Caco-2 (cell line): Measurements from ENCODE around the gene PWP2. TPM values are rescaled to one million over a fixed set of nuclear protein-coding genes. Genes with fewer than 3 reads are reported as not detected.
"Not testable (repeated sequence)": the region's sequence is repeated elsewhere in the genome, so short reads cannot be mapped to it uniquely, and the experiment has no call there.

Experiments
- BruUV-seq: library from RNA; stranded (reverse); fragments of 400-500 nt; replicated peaks from 2 replicates; lab custom pipeline; 2021; lab: Mats Ljungman, UMichigan
- CTCF ChIA-PET: fragments of 300-600 bp; sonication (Branson Sonifier 250); formaldehyde crosslinking; loops from one replicate; lab custom pipeline; 2022; ENCODE audit warnings: antibody characterized with exemption; lab: Charles Lee
- POLR2A ChIA-PET: fragments of 300-600 bp; sonication (Branson Sonifier 250); formaldehyde crosslinking; loops from one replicate; lab custom pipeline; 2022; ENCODE audit warnings: antibody characterized with exemption; lab: Charles Lee
- DNase-seq, 2 experiments: peaks; one replicate each; pipeline versions ENCODE4 v3.0.0 to v3.0.0-alpha.2; 2020 to 2022
- H3K27me3 ChIP-seq: replicated peaks from 2 replicates; pipeline ENCODE4 v1.6.0; 2011; ENCODE audit warnings: low read length; ENCODE audit not compliant: control insufficient read depth, insufficient read depth
- H3K36me3 ChIP-seq: 2 replicates; pipeline ENCODE4 v1.5.1; 2011; ENCODE audit warnings: low read length; ENCODE audit not compliant: control insufficient read depth, insufficient read depth
- H3K4me1 ChIP-seq: fragments of 250-450 bp; sonication (Bioruptor Pico); 2 replicates; pipeline ENCODE4 v1.5.1; 2020; ENCODE audit warnings: mild to moderate bottlenecking
- H3K4me3 ChIP-seq: 2 replicates; pipeline ENCODE4 v1.5.1; 2011; ENCODE audit warnings: low read depth, mild to moderate bottlenecking, control low read depth, low read length
- H3K9me3 ChIP-seq: fragments of 250-450 bp; sonication (Bioruptor Pico); 2 replicates; pipeline ENCODE4 v1.5.1; 2020; ENCODE audit warnings: mild to moderate bottlenecking, moderate library complexity
- H3K27ac Mint-ChIP-seq: one replicate; pipeline ENCODE4 v1.8.0; 2022; ENCODE audit warnings: mixed read lengths; ENCODE audit not compliant: unreplicated experiment
- H3K27me3 Mint-ChIP-seq: one replicate; pipeline ENCODE4 v1.8.0; 2022; ENCODE audit warnings: mixed read lengths; ENCODE audit not compliant: insufficient read depth, unreplicated experiment
- H3K36me3 Mint-ChIP-seq: one replicate; pipeline ENCODE4 v1.8.0; 2022; ENCODE audit warnings: mild to moderate bottlenecking, mixed read lengths; ENCODE audit not compliant: insufficient read depth, unreplicated experiment
- H3K4me1 Mint-ChIP-seq: one replicate; pipeline ENCODE4 v1.8.0; 2022; ENCODE audit warnings: low read depth, mixed read lengths; ENCODE audit not compliant: unreplicated experiment
- H3K4me3 Mint-ChIP-seq: one replicate; pipeline ENCODE4 v1.8.0; 2022; ENCODE audit warnings: mild to moderate bottlenecking, moderate library complexity, mixed read lengths; ENCODE audit not compliant: unreplicated experiment
- H3K9me3 Mint-ChIP-seq: one replicate; pipeline ENCODE4 v1.8.0; 2022; ENCODE audit warnings: mixed read lengths; ENCODE audit not compliant: unreplicated experiment
- intact Hi-C: fragments of 100-400 bp; cut with micrococcal nuclease; formaldehyde crosslinking; loops from one replicate; pipeline ENCODE4 v1.10.0; 2022; ENCODE audit not compliant: unreplicated experiment
- total RNA-seq: library from RNA; stranded (reverse); gene quantifications from 2 replicates; pipeline ENCODE4 v1.2.3, GENCODE V29; 2022

Gene PWP2
- total RNA-seq, 1 experiment from 2014 or later = 30.6 TPM

GRCh38 chr21:44147108-44147507, 39.9 kb downstream of the PWP2 start:
- H3K36me3 ChIP-seq, H3K4me1 ChIP-seq, H3K4me1 Mint-ChIP-seq, H3K4me3 Mint-ChIP-seq, H3K9me3 Mint-ChIP-seq, POLR2A ChIA-PET, H3K9me3 ChIP-seq, H3K27ac Mint-ChIP-seq, H3K4me3 ChIP-seq, CTCF ChIA-PET, H3K27me3 Mint-ChIP-seq, H3K27me3 ChIP-seq, BruUV-seq, H3K36me3 Mint-ChIP-seq, intact Hi-C loops: not testable (repeated sequence)
- DNase-seq = peak; percentile 4 to 14

GRCh38 chr21:44150255-44150654, 43.1 kb downstream of the PWP2 start:
- H3K4me3 Mint-ChIP-seq, H3K27me3 Mint-ChIP-seq, H3K27ac Mint-ChIP-seq, BruUV-seq, H3K36me3 ChIP-seq, H3K4me1 Mint-ChIP-seq, CTCF ChIA-PET, H3K36me3 Mint-ChIP-seq, POLR2A ChIA-PET, H3K9me3 ChIP-seq, H3K4me3 ChIP-seq, H3K9me3 Mint-ChIP-seq, H3K4me1 ChIP-seq, intact Hi-C loops, H3K27me3 ChIP-seq: not testable (repeated sequence)
- DNase-seq = peak in 1 of 2 experiments; percentile 9

- intact Hi-C loops, H3K27me3 Mint-ChIP-seq: not testable (repeated sequence)
Observed at GRCh38 chr21:44153214-44153888, 46.2 kb downstream of the PWP2 start.

GRCh38 chr21:44153889-44154228, 46.7 kb downstream of the PWP2 start:
- H3K9me3 ChIP-seq, intact Hi-C loops, H3K9me3 Mint-ChIP-seq, H3K36me3 ChIP-seq, BruUV-seq, H3K4me1 ChIP-seq, H3K4me1 Mint-ChIP-seq, H3K4me3 Mint-ChIP-seq, CTCF ChIA-PET, H3K36me3 Mint-ChIP-seq, H3K27ac Mint-ChIP-seq, POLR2A ChIA-PET, H3K4me3 ChIP-seq, DNase-seq, H3K27me3 ChIP-seq, H3K27me3 Mint-ChIP-seq: not testable (repeated sequence)

More at GRCh38 chr21:44153214-44153888, 46.2 kb downstream of the PWP2 start:
- BruUV-seq, H3K27ac Mint-ChIP-seq, H3K4me3 ChIP-seq, H3K9me3 ChIP-seq, CTCF ChIA-PET, H3K4me3 Mint-ChIP-seq, H3K9me3 Mint-ChIP-seq, POLR2A ChIA-PET, H3K36me3 Mint-ChIP-seq, H3K27me3 ChIP-seq, H3K4me1 Mint-ChIP-seq, H3K4me1 ChIP-seq, H3K36me3 ChIP-seq: not testable (repeated sequence)
- peak; percentile 14 to 30 for DNase-seq

- H3K4me1 Mint-ChIP-seq, H3K4me3 ChIP-seq, H3K9me3 Mint-ChIP-seq, CTCF ChIA-PET, DNase-seq, H3K4me1 ChIP-seq, BruUV-seq, intact Hi-C loops, H3K27me3 ChIP-seq, H3K36me3 ChIP-seq, H3K36me3 Mint-ChIP-seq, H3K9me3 ChIP-seq, H3K27ac Mint-ChIP-seq, H3K4me3 Mint-ChIP-seq, H3K27me3 Mint-ChIP-seq, POLR2A ChIA-PET: not testable (repeated sequence)
Observed at GRCh38 chr21:44154816-44155230, 47.6 kb downstream of the PWP2 start.

- H3K4me3 Mint-ChIP-seq, H3K4me3 ChIP-seq, H3K36me3 Mint-ChIP-seq, H3K9me3 ChIP-seq, CTCF ChIA-PET, BruUV-seq, intact Hi-C loops, H3K27me3 ChIP-seq, H3K27me3 Mint-ChIP-seq, H3K4me1 Mint-ChIP-seq, H3K9me3 Mint-ChIP-seq, POLR2A ChIA-PET, H3K36me3 ChIP-seq, H3K27ac Mint-ChIP-seq, H3K4me1 ChIP-seq: not testable (repeated sequence)
- DNase-seq = peak in 1 of 2 experiments; percentile 1
Observed at GRCh38 chr21:44155231-44155993, 48.2 kb downstream of the PWP2 start.

- H3K36me3 Mint-ChIP-seq, CTCF ChIA-PET, H3K4me3 ChIP-seq, BruUV-seq, H3K27me3 Mint-ChIP-seq, H3K27me3 ChIP-seq, H3K4me1 ChIP-seq, H3K36me3 ChIP-seq, H3K4me1 Mint-ChIP-seq, DNase-seq, intact Hi-C loops, H3K9me3 ChIP-seq, H3K4me3 Mint-ChIP-seq, H3K9me3 Mint-ChIP-seq, POLR2A ChIA-PET, H3K27ac Mint-ChIP-seq: not testable (repeated sequence)
Observed at GRCh38 chr21:44155994-44156380, 48.8 kb downstream of the PWP2 start.
